Measurements from ENCODE around the gene CDC14B.

- no peak for TF ChIP-seq CTCF (IDR thresholded peaks at IDR 0.05)
- TF ChIP-seq POLR2A (IDR thresholded peaks at IDR 0.05), result no peak
These were observed 158.3 kb downstream of the CDC14B start for GRCh38 chr9:96461336-96461735.
